GF-D8 (cell line): ENCODE results near the gene DSCAM.
"Not testable (repeated sequence)": the region's sequence is repeated elsewhere in the genome, so short reads cannot be mapped to it uniquely, and the experiment has no call there.

Experiments used
- DNase-seq: peaks from one replicate; lab custom pipeline; 2025; lab: John Stamatoyannopoulos, UW

Gene DSCAM

DNA sequence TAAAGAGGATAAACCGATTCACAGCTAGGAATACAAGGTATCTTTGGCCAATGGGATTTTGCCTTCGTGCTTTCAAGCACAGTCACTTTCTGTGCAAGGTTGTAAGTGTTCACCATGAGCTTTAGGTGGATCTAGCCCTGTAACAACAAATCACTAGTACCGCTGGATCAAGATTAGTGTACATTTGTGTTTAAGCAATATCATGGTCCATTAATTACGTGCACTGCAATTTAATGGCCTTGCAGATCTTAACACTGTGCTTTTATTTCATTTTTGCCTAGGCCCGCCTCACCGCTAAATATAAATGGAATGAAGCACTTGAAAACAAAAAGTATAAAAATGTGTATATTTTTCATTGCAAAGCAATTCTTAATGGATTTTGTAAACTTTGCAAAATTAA lies 461.1 kb downstream of the DSCAM start:
- no peak for DNase-seq

DNA sequence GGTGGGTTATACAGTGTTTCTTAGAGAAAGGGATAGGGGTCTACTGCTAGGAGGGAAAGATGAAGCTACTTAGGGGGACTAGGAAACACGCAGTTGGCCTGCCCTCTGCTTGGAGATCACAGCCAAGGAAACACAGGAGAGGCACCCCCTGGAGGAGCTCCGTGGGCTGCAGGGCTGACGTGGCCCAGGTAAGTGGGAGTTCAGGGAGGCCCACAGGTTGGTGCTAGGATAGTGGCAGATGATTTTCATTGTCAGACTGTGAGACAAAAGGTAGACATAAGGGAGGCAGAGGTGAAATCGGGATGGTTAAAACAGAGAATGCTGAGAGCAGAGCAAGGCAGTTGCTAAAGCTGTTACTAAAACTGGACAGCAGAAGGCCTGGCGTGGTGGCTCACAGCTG lies 463.0 kb downstream of the DSCAM start:
- no peak for DNase-seq

DNA sequence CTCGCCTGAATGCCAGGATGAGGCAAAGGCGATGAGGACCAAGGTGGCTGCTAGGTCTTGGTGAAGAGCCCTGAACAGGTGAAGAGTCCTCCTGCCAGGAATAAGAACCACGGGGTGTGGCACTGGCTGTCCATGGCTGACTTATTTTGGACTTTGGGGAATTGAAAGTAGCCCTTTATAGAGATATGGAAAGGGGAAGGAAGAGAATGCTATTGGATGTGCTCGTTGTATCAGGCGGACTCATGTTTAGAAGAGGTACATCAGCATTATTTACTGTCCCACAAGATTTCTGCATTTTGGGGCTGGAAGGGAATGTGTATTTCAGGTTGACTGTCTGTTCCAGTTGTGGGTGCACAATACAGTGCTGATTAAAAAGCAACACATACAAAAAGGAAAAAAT lies 465.8 kb downstream of the DSCAM start:
- no peak for DNase-seq

DNA sequence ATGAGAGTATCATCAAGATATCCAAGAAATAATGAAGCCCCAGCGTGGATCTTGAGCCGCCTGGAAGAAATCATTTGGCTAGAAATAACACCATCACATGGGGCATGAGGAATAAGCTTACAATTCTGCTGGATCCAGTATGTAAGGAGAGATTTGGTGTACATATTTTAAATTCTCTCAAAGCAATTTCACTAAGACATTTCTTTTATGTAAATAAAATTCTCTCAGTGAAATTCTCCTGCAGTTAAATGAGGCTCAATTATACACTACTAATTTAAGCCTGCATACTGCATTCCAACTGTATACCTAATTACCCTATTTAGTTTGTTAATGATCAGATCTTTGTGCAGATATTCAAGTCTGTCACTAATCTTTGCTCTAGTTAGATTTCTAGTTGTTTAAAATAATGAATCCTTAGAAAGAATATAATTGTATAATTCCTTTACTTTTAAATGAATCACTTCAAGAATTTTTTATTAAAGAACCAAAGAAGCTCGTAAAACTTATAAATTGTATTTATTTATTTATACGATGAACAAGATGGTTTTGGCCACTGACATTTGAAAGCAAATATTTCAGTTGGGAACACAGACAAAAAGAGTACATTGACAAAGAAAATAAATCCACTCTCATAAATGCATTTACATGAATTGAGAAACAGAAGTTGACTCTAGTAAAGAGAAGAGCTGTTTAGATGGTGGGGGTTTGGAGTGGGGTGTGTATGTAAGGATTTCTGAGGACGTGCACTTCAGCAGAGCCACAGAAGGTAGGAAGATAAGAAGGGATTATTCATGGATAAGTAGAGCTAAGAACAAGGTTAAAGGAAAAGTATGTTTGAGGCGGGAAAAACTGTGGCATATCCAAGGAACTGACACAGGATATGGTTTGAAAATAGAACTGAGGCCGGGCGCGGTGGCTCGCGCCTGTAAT lies 466.8 kb downstream of the DSCAM start:
- no peak for DNase-seq

DNA sequence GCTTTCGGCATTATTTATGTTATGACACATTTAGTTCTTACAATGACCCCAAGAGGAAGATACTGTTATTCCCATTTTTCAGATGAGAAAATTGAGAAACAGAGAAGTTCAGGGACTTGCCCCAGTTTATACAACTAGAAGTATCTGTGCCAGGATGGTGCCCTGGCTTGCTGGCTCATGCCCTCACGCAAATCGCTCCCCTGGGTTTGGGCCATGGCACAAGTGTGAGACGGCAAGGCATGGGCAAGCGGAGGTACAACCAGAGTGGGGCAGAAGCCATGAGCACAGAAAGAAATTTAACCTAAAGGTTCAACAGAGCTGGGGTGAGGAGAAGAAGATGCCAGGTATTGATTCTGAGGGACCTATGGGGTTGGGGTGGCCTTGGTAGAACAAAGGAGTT lies 469.8 kb downstream of the DSCAM start:
- no peak for DNase-seq

DNA sequence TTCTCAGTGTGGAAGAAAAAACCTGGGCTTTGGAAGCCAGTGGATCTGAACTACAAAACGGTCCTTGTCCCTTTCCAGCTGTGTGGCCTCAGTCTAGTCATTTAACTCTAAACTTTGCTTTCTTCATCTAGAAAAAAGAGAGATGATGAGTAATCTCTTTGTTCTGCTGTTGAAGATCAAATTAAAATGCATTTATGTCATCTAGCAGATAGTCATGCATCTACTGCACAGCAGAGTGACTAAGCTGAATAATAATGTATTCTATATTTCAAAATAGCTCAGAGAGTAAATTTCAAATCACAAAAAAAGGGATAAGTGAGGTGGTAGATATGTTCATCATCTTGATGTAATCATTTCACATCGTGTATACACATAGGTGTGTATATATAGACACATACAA lies 473.2 kb downstream of the DSCAM start:
- no peak for DNase-seq

DNA sequence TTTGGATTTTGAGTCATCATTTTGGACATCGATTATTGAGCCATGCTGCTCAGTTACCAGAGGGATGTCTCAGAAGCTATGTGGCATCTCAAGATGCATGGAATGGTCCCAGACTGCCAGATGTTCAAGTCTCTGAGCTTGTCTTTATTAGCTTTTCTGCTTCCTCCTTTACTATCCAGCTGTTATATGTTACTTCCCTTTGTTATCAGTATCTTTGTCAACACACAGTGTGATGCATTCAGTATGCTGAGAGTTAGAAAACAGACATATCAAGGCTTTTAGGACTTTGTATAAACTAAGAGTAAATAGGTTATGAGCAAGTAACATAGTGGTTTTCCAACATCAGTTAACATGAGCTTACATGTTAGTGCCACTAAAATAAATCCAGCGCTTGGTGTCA lies 474.5 kb downstream of the DSCAM start:
- DNase-seq, result no peak

DNA sequence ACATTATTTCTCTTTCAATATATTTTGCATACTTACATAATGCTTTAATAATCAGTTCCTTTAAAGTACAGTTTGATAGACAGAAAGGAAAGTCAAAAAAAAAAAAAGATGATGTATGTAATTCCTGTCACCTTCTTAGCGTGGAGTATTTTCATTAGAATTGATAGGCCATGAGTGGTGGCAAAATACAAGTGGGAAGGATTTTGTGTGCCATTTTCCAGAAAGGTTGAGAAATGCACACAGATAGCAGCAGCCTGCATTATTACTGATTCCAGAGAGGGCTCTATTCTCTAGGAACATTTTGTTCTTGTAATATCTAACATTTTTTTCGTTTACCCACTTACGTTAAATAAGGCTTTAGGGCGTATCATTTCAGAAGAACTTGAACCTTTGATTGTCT lies 475.6 kb downstream of the DSCAM start:
- DNase-seq, result no peak

DNA sequence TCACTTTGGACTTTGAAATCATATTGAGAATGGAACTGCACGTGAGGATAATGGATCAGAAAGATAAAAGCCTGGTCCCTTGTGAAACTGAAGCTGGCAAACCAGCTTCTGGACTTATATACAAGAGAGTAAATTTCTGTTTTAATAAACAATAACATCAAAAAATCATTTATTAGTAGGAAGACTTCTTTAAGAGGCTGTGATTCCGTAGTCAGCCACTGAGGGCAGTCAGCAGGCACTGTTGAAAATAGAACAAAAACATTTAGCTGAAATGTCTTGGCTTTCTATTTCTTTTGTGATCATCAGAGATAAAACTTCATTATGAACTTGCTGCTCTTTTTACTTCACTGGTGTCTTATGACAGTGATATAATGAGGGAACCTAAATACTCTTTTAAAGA lies 490.3 kb downstream of the DSCAM start:
- DNase-seq, result no peak

DNA sequence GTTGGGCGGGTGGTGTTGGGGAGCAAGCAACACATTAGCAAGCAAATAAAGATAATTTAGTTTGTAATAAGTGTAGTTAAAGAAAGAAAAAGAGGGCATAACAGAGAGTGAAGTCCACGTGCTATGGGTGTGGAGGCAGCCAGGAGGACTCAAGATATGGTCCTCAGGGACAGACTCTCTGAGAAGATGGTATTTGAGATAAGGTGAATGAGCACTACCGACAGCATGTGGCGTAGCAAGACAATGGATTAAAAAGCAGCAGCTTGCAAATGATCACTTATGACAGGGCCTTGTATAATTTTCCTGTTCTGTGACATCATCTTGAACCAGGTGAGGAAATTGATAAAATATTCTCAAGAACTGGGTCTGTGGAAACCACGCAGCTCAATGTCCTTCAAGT lies 491.9 kb downstream of the DSCAM start:
- no peak for DNase-seq

DNA sequence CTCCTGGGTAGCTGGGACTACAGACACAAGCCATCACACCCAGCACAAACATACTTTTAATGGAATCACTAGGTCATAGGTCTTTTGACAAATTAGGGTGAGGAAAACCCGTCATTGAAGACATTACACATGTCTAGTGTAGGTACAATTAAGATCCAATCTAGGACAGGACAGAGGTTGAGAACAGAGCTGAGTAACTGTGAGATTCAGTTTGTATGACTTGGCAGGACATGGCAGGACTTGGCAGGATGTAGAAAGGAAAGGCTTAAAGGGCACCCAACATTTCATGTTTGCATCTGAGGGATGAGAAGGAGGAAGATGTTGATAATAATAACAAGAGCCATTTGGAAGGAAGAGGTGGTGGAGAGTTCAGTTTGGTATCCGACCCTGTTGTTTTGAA lies 496.0 kb downstream of the DSCAM start:
- DNase-seq, result no peak

DNA sequence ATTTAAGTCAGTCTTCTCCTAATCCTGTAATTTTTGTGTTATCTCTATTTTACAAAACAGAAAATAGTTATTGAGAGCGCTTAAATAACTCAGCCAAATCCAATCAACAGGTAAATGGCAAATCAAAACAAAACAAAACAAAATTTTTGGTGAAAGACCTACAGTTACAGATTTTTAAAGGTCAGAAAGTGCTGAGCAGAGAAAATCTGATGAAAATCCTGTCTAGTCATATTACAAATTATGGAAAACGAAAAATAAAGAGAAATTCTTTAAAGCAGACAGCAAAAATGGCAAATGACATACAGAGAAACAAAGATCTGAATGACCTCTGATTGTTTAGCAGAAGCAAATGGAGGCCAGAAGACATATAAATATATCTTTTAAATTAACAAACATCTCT lies 497.4 kb downstream of the DSCAM start:
- no peak for DNase-seq

DNA sequence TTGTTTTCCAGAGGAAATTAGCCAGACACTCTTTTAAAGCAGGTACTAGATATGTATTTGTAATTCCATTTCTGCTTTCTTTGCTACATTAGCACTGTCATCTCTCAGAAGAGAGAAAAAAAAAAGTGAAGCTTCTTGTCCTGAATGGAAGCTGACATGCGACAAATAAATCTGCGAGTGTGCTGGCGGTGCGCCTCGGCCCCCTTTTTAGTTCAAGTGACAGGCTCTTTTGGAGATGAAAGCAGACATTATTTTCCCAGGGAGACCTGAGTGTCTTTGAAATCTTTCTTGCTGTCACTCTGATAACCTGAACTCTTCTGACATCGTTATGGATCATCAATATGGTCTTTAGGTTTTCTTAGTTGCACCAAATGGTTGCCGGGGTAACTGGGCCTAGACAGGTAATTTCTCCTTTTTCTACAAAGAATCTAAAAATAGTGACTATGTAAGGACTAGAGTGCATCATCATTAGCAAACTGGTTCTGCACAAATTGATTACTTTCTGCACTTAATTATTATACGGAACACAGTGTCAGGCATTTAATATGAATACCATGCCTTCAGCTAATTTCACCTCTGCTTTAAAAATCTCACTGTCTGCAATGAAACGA lies 501.1 kb downstream of the DSCAM start:
- no peak for DNase-seq

DNA sequence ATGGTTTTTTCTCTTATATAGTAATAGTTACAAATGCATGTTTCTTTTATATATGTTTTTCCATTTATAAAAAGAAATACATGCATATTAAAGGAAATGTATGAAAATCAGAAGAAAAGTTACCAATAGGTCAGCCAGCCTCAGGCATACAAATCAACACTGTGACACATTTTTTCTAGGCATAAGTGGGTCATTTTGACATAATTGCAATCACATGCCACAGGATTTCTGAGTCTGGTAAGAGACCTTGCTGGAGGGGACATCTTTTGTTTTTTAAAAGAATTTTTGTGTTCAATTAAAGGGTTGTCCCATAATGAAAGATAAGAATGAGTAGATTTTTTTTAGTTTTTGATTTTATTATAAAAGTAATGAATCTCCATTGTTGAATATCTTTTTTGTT lies 506.6 kb downstream of the DSCAM start:
- DNase-seq, result no peak

DNA sequence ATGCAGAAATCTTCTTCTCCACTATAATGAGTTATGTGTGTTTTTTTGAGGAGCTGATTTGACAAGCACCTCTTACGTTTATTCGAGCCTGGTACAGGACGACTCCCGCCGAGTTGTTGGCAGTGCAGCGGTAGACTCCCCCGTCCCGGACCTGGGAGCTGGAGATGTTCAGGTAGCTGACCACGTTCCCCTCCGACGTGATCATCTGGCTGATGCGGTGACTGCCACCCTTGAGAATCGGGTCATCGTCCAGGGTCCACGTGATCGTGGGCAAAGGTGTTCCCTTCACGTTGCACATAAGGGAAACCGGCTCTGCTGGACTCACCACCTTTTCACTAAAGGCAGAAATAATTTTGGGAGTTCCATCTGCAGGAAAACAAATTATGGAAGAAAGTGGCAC lies 507.9 kb downstream of the DSCAM start:
- DNase-seq, result no peak

DNA sequence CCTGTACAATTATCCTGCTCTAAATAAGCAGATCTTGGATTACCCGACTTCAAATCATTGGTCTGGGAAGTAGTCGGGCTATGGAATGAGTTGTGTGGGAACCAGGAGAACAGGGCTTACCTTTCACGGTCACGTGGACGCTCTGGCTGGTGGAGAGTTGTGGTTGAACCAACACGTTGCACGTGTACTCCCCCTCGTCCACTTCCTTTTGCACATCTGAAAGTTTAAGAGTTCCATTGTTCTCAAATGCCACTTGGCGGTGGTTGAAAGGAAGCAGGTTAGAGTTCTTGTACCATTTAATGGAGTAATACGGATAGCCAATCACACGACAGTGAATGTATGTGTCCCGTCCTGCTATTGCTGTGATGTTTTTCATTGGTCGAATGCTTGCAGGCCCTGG lies 509.0 kb downstream of the DSCAM start:
- no peak for DNase-seq

DNA sequence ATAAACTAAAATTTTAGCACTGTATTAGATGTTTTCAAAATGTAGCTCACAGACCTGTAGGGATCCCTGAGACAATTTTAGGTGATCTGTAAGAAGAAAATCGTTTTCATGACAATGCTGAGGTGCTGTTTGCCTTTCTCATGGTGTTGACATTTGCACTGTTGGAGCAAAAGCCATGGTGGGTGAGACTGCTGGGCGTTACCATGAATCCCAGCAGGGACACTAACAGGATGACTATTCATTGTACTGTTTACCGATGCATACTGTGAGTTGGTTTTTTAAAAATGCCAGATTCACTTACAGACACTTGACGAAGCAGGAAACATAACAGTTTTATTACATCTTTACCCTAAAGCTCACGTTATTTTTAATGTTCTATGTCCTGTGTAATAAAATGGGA lies 511.3 kb downstream of the DSCAM start:
- no peak for DNase-seq

DNA sequence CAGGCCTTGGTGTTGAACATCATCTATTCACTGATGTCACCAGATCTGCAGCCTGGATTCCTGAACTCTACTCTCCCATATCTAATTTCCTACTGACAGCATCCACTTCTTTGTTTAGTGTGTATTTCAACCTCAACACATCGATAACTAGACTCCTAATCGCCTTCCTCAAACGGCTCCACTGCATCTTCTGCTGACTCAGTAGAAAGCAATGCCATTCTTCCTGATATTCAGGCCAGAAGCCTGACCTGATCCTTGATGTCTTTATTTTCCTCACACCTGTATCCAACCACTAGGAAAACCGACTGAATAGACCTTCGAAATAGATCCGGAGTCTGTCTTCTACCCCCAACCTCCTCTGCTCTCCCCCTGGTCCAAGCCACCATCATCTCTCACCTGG lies 512.8 kb downstream of the DSCAM start:
- DNase-seq, result no peak

DNA sequence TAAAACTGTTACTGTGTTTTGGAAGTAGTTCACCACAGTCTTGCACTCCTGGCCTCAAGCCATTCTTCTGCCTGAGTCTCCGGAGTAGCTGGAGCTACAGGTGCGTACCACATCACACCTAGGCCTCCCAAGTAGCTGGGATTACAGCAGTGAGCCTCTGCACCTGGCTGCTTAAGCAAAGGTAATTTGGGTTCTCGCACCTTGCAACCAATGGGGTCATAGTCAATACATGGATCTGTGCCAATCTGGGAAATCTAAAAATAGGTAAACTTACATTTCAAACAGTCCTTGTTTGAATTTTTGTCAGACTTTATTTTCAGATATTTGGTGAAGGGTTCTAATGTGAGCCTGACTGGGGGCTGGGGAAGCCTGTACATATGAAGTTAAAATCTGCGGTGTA lies 513.2 kb downstream of the DSCAM start:
- DNase-seq, result no peak

DNA sequence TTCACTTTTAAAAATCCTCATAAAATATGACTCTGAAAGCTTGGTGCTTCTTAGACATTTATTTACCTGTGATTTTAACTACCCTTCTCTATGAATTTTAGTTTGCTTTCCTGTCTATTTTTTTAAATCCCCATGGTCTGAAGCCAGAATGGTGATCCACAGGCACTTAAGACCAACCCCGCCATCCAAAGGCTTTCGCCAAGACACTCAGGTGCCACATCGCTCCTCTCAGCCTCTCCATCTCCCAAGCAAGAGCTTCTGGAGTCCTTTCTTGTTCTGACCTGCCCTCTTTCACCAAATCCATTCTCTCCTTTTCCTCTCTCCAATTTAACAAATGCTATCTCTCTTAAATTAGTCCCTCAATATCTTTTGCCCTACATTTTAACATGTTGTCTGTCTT lies 515.2 kb downstream of the DSCAM start:
- no peak for DNase-seq

DNA sequence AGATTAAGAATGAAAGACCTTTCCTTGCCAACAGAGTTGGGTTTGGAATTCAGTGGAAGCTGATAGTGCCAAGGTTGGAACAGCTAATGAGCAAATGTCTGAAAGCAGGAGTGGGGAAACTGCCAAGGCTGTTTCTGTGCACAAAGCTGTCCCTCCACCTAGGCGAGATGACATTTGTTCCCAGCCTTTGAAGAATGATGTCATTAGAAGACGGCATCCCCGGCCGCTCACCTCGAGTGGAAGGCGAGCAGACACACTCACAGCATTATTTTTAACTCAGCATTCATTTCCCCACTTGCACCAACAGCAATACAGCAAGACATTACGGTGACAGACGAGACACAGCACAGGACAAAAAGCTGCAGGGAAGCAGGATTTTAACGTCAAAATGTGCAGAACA lies 515.8 kb downstream of the DSCAM start:
- no peak for DNase-seq

DNA sequence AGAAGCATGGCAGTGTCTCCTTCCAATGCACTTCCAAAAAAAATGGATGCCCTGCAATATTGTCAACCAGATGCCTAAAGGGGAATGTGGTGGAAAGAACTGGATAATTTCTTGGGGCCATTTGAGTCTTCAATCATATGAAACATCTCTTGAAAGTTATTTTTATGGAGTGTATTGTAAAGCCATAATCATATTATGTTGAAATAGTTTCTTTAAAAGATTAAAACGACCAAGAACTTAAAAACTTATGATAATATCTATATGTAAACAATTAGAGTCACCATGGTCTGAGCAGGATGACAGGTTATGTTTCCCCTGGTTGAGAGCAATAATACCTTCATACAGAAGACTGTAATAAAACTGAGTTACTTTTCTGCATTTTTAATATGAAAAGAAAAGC lies 522.6 kb downstream of the DSCAM start:
- no peak for DNase-seq

DNA sequence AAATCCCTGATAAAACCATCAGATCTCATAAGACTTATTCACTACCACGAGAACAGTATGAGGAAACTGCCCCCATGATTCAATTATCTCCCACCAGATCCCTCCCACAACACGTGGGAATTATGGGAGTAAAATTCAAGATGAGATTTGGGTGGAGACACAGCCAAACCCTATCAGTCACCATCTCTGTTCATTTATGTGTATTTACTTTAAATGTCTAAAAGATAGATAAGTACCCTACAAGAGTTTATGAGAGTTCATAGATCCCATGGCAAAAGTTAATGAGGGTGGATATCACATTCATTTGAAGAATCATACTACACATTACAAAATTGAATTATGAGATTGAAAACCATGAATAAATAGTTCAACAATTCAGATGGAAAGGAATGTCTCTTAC lies 526.2 kb downstream of the DSCAM start:
- DNase-seq, result not testable (repeated sequence)

DNA sequence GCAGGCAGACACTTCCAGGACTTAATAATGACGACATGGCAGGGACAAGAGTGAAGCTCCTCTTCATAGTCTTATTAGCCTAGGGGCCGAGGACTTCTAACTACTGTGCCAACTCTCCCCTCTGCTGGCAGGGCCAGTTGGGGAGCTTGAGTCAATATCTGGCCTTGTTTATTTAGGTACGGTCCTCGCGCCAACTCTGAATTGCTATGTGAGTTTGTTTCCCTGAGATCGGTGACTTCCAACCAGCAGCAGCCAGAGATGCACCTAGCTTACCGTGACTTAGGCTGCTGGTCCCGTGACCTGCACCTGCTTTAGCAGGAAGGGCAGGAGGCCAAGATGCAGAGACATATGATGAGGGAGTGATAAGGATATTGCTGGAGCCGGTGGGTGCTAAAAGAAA lies 528.6 kb downstream of the DSCAM start:
- DNase-seq, result no peak
